Lung (tissue), 12 donors: Measurements from ENCODE around the gene CKMT2. TPM values are rescaled to one million over a fixed set of nuclear protein-coding genes. Genes with fewer than 3 reads are reported as not detected.

Experiments
- ATAC-seq: fragments of 200-7000 bp; cut with Tn5 transposase; one replicate; pipeline ENCODE4 v1.9.1; 2020; ENCODE audit warnings: moderate number of reproducible peaks; ENCODE audit not compliant: insufficient read depth, low FRiP score
- DNase-seq, 3 donors: peaks; one replicate each; pipeline ENCODE4 v3.0.0-alpha.2; 2013 to 2017
- H3K27ac ChIP-seq, 2 donors: one replicate each; pipeline ENCODE4 v1.5.1; 2013; ENCODE audit warnings: mild to moderate bottlenecking in 2 of 2, moderate library complexity in 2 of 2, control low read depth in 1 of 2, inconsistent platforms in 1 of 2, low read depth in 1 of 2, low read length in 1 of 2
- H3K27me3 ChIP-seq, 3 donors: one replicate each; pipeline ENCODE4 v1.5.1; 2013; ENCODE audit warnings: low read length in 2 of 3; ENCODE audit not compliant: control insufficient read depth in 3 of 3, insufficient read depth in 3 of 3
- H3K36me3 ChIP-seq, 4 donors: one replicate each; pipeline ENCODE4 v1.5.1; 2013; ENCODE audit warnings: low read length in 4 of 4, mild to moderate bottlenecking in 1 of 4, moderate library complexity in 1 of 4; ENCODE audit not compliant: control insufficient read depth in 4 of 4, insufficient read depth in 4 of 4
- H3K4me1 ChIP-seq, 5 donors: one replicate each; pipeline ENCODE4 v1.5.1; 2013; ENCODE audit warnings: low read length in 5 of 5, mild to moderate bottlenecking in 2 of 5, moderate library complexity in 1 of 5; ENCODE audit not compliant: control insufficient read depth in 5 of 5, insufficient read depth in 5 of 5
- H3K4me3 ChIP-seq: one replicate; pipeline ENCODE4 v1.5.1; 2013; ENCODE audit warnings: mild to moderate bottlenecking, control low read depth, moderate library complexity
- H3K9ac ChIP-seq, 2 donors: one replicate each; pipeline ENCODE4 v1.5.1; 2013; ENCODE audit warnings: low read length in 2 of 2, control low read depth in 1 of 2; ENCODE audit not compliant: insufficient read depth in 1 of 2
- H3K9me3 ChIP-seq, 4 donors: one replicate each; pipeline ENCODE4 v1.5.1; 2013; ENCODE audit warnings: low read length in 3 of 4, mild to moderate bottlenecking in 1 of 4, moderate library complexity in 1 of 4; ENCODE audit not compliant: control insufficient read depth in 4 of 4, insufficient read depth in 3 of 4
- WGBS, 2 donors: extraction: QIAGEN DNeasy Blood & Tissue Kit; methylation state at CpG; one replicate each; pipeline ENCODE4 v1.1.7; 2013; 5-methylcytosine and 5-hydroxymethylcytosine counted together
- polyA plus RNA-seq, 2 donors: library from polyadenylated mRNA; stranded (reverse); fragments of 200-250 nt; gene quantifications; one replicate each; pipeline ENCODE4 v1.2.1, GENCODE V29; 2013
- total RNA-seq, 2 donors: library from RNA; depleted of rRNA in 1 of 2; stranded (reverse); fragments of >200 nt in 1 of 2; gene quantifications; one replicate each; pipeline ENCODE4 v1.2.1, GENCODE V29; 2014 to 2021
- TF ChIP-seq, protein P1 (sequence below): IDR thresholded peaks from 2 replicates; pipeline ENCODE4 v1.5.1; 2012; ENCODE audit warnings: mild to moderate bottlenecking; ENCODE audit errors: control extremely low read depth, extremely low read depth
- donor health status: control.
- donor health status: control.
- donor health status: Bipolar disorder and iron deficiency.
- donor health status: healthy.
- donor health status: DM: yes; HTN: yes; CAD: no.

CKMT2 gene
- total and polyA plus RNA-seq, 4 donors: 1.2 to 2.8 (median 1.8) TPM

DNA sequence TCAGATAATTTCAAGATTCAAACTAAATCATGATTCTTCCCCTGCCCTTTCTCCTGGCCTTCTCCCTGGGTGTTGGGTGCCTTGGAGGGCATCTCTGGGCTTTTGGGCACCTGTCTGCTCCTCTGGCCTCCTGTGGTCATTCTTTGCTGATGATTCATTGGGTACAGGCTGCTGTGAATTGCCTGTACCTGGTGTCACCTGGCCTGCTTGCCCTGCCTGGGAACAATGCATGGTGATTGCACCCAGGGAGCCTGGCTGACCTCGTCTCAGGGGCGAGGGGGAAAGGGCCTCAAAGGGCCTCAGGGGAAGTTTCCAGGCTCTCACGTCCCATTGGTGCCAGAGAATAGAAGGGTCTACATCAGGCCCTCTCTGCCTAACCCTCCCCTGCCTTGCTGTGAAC lies 20.1 kb upstream of the CKMT2 start:
- Histone ChIP-seq H3K4me1 (peaks cover 0 to 2% (median 0%) of the 10 kb centered on the region in 5 donors), H3K27ac (no peak overlapping the region), H3K27me3 (no peaks in the 10 kb centered on the region), H3K9ac (no peak overlapping the region), H3K4me3 (no peak overlapping the region), H3K9me3 (no peaks in the 10 kb centered on the region), H3K36me3 (no peaks in the 10 kb centered on the region)
- 87 to 89% methylated on average over 3 of the region's 3 CpGs for WGBS, 2 donors
- ATAC-seq: no peak
- DNase-seq: no peak
- TF ChIP-seq, protein P1, sequence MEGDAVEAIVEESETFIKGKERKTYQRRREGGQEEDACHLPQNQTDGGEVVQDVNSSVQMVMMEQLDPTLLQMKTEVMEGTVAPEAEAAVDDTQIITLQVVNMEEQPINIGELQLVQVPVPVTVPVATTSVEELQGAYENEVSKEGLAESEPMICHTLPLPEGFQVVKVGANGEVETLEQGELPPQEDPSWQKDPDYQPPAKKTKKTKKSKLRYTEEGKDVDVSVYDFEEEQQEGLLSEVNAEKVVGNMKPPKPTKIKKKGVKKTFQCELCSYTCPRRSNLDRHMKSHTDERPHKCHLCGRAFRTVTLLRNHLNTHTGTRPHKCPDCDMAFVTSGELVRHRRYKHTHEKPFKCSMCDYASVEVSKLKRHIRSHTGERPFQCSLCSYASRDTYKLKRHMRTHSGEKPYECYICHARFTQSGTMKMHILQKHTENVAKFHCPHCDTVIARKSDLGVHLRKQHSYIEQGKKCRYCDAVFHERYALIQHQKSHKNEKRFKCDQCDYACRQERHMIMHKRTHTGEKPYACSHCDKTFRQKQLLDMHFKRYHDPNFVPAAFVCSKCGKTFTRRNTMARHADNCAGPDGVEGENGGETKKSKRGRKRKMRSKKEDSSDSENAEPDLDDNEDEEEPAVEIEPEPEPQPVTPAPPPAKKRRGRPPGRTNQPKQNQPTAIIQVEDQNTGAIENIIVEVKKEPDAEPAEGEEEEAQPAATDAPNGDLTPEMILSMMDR: no peak

DNA sequence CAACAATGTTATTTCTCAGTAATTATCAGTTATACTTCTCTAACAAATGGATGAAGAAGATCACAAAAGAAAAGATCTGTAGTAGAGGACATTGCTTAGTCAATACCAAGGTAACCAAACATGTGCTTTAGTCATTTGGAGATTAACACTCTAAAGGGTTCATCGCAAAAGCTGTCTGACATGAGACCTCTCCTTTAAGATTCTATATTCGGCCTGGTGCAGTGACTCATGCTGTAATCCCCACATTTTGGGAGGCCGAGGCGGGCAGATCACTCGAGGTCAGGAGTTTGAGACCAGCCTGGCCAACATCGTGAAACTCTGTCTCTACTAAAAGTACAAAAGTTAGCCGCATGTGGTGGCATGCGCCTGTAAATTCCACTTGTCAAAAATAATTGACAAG lies 18.3 kb upstream of the CKMT2 start:
- Histone ChIP-seq H3K4me3 (no peak overlapping the region), H3K9me3 (no peaks in the 10 kb centered on the region), H3K27ac (no peak overlapping the region), H3K4me1 (peaks cover 0 to 4% (median 0%) of the 10 kb centered on the region in 5 donors), H3K36me3 (no peaks in the 10 kb centered on the region), H3K27me3 (no peaks in the 10 kb centered on the region), H3K9ac (no peak overlapping the region)
- 90 to 93% methylated on average over 8 of the region's 8 CpGs for WGBS, 2 donors
- ATAC-seq (no peak), DNase-seq (no peak)
- TF ChIP-seq, protein P1: no peak

DNA sequence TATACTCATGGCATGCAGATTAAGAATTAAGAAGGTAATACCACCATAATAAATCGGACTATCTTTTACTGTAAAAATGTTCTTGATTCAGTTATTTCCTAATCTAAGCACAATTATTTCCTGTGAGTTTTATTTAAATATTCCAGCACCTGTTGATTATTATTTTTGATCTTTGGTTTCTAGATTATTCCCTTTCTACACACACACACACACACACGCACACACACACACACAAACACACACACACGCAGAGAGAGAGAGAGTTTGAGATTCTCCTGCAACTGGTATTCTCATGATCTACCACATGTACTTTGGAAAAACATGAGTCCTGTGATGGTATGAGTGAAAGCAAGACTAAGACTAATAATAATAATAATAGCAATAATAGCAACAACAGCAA lies 17.0 kb upstream of the CKMT2 start:
- no peak for ATAC-seq
- TF ChIP-seq, protein P1: no peak
- H3K36me3 ChIP-seq: no peaks in the 10 kb centered on the region

DNA sequence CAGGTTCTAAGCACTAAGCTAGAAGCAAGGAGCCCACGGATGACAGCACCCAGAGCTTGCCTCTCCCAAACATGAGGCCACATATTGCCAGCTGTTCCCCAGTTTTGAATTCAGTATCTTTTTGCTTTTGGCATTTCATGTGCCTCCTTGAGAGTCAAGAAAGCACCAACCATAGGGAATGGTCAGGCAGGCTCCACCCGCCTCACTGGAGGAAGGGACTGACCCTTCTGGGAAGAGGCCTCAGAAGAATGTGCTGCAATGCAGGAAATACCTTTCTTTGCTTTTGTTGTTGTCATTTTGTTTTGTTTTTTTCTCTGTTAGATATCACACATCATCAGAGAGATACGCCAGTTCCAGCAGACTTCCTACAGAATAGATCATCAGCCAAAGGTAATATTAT lies 13.7 kb upstream of the CKMT2 start:
- no peaks in the 10 kb centered on the region for H3K36me3 ChIP-seq
- H3K27ac ChIP-seq: no peak overlapping the region
- H3K9me3 ChIP-seq: no peaks in the 10 kb centered on the region
- H3K4me1 ChIP-seq: peaks cover 0 to 4% (median 0%) of the 10 kb centered on the region in 5 donors
- no peak for ATAC-seq
- no peak for DNase-seq
- no peaks in the 10 kb centered on the region for H3K27me3 ChIP-seq
- no peak overlapping the region for H3K9ac ChIP-seq
- TF ChIP-seq, protein P1: no peak
- H3K4me3 ChIP-seq: no peak overlapping the region
- WGBS, 2 donors: 96 to 97% methylated on average over 3 of the region's 3 CpGs

More for the DNA sequence above, 17.0 kb upstream of the CKMT2 start:
- no peak for DNase-seq
- peaks cover 0 to 4% (median 0%) of the 10 kb centered on the region in 5 donors for H3K4me1 ChIP-seq
- no peaks in the 10 kb centered on the region for H3K9me3 ChIP-seq
- no peak overlapping the region for H3K27ac ChIP-seq
- WGBS, 2 donors: 67 to 74% methylated on average over 3 of the region's 3 CpGs
- H3K4me3 ChIP-seq: no peak overlapping the region
- H3K27me3 ChIP-seq: no peaks in the 10 kb centered on the region
- H3K9ac ChIP-seq: no peak overlapping the region
